ENCODE results near the gene LINGO4.

GRCh38 chr1:151805066-151805820, at the start of gene LINGO4:
- TF ChIP-seq CTCF (IDR thresholded peaks at IDR 0.05) (no peak), POLR2A (IDR thresholded peaks at IDR 0.05) (no peak)
